Measurements from ENCODE around the gene DNMT3A.

DNMT3A gene

GRCh38 chr2:25337891-25338290 lies 3.8 kb downstream of the DNMT3A start:
- no peak overlapping the region for H3K14ac ChIP-seq (ENCODE audit: low read length in 2 of 2)
- WGBS, result 92% methylated on average over 6 of the region's 7 CpGs
- no peak overlapping the region for H4K8ac ChIP-seq (ENCODE audit: low read length)
- H3K4ac ChIP-seq (ENCODE audit: low read depth in 1 of 2, low read length in 2 of 2), result no peak overlapping the region
- H3K9me3 ChIP-seq (ENCODE audit: control insufficient read depth, low read length), result no peaks in the 10 kb centered on the region
- no peak overlapping the region for H2BK120ac ChIP-seq (ENCODE audit: low read depth, low read length)
- H2BK12ac ChIP-seq (ENCODE audit: low read length in 2 of 2), result no peak overlapping the region
- peaks cover 42% of the 10 kb centered on the region for H3K79me1 ChIP-seq (replicated peaks; ENCODE audit: low read length, poor library complexity, severe bottlenecking)
- no peak overlapping the region for H2BK15ac ChIP-seq (ENCODE audit: low read depth, poor library complexity, severe bottlenecking)
- no peak overlapping the region for H3K9ac ChIP-seq (ENCODE audit: low read length)
- H2AK5ac ChIP-seq (ENCODE audit: low read length, severe bottlenecking), result no peak overlapping the region
- no peak overlapping the region for H4K91ac ChIP-seq (ENCODE audit: low read length)
- H2AFZ ChIP-seq (ENCODE audit: low read depth, low read length), result no peak overlapping the region
- DNase-seq, result no peak
- no peak overlapping the region for H3K27ac ChIP-seq (ENCODE audit: low read length, poor library complexity, severe bottlenecking)
- H3K23ac ChIP-seq (ENCODE audit: low read length in 2 of 2), result no peak overlapping the region
- no peak overlapping the region for H3K4me3 ChIP-seq (ENCODE audit: insufficient read depth in 1 of 2, low read depth in 1 of 2, low read length in 2 of 2)
- peaks cover 26% of the 10 kb centered on the region for H3K4me1 ChIP-seq (ENCODE audit: control insufficient read depth, insufficient read depth, low read depth, low read length)
- H3K27me3 ChIP-seq (ENCODE audit: control insufficient read depth in 1 of 2, insufficient read depth in 1 of 2, low read length in 2 of 2), result no peaks in the 10 kb centered on the region
- H3K18ac ChIP-seq (ENCODE audit: low read depth in 1 of 2, low read length in 2 of 2), result no peak overlapping the region
- no peak overlapping the region for H2BK5ac ChIP-seq (ENCODE audit: low read depth, low read length, poor library complexity, severe bottlenecking)
- H3K36me3 ChIP-seq (ENCODE audit: control insufficient read depth in 1 of 2, insufficient read depth in 2 of 2, low read depth in 1 of 2, low read length in 2 of 2), result peaks cover 0 to 15% of the 10 kb centered on the region in 2 experiments
- H3K4me2 ChIP-seq (ENCODE audit: low read length, poor library complexity, severe bottlenecking), result no peak overlapping the region

DNA sequence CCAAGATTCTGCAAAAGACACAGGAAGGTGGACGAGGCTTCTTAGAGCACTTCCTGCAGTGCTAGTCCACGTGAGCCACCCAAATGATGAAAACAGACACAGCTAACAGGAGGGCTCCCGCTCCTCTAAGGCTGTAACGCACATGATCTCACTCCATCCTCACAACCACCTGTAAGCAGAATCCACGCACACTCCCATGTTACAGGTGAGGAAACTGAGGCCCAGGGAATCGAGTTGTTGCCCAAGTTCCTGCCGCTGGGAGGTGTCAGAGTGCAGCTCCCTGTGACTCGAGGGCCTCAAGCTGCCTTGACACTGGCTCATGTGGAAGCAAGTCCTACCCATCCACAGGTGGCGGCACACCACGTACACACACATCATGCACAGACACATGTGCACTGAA lies 4.4 kb downstream of the DNMT3A start:
- no peak for DNase-seq
- WGBS, result 91% methylated on average over 10 of the region's 10 CpGs
- Histone ChIP-seq H3K18ac (ENCODE audit: low read depth in 1 of 2, low read length in 2 of 2) (no peak overlapping the region), H3K27me3 (ENCODE audit: control insufficient read depth in 1 of 2, insufficient read depth in 1 of 2, low read length in 2 of 2) (no peaks in the 10 kb centered on the region), H3K14ac (ENCODE audit: low read length in 2 of 2) (no peak overlapping the region), H3K4ac (ENCODE audit: low read depth in 1 of 2, low read length in 2 of 2) (no peak overlapping the region), H2BK12ac (ENCODE audit: low read length in 2 of 2) (no peak overlapping the region), H3K79me1 (replicated peaks; ENCODE audit: low read length, poor library complexity, severe bottlenecking) (peaks cover 47% of the 10 kb centered on the region), H3K36me3 (ENCODE audit: control insufficient read depth in 1 of 2, insufficient read depth in 2 of 2, low read depth in 1 of 2, low read length in 2 of 2) (peaks cover 0 to 21% of the 10 kb centered on the region in 2 experiments), H3K4me2 (ENCODE audit: low read length, poor library complexity, severe bottlenecking) (no peak overlapping the region), H2BK15ac (ENCODE audit: low read depth, poor library complexity, severe bottlenecking) (no peak overlapping the region), H3K9ac (ENCODE audit: low read length) (no peak overlapping the region), H2AFZ (ENCODE audit: low read depth, low read length) (no peak overlapping the region), H3K23ac (ENCODE audit: low read length in 2 of 2) (peak overlapping the region in 1 of 2 experiments; percentile 41), H3K9me3 (ENCODE audit: control insufficient read depth, low read length) (no peaks in the 10 kb centered on the region), H3K4me1 (ENCODE audit: control insufficient read depth, insufficient read depth, low read depth, low read length) (peaks cover 21% of the 10 kb centered on the region), H2AK5ac (ENCODE audit: low read length, severe bottlenecking) (no peak overlapping the region), H4K91ac (ENCODE audit: low read length) (no peak overlapping the region), H3K27ac (ENCODE audit: low read length, poor library complexity, severe bottlenecking) (no peak overlapping the region), H3K4me3 (ENCODE audit: insufficient read depth in 1 of 2, low read depth in 1 of 2, low read length in 2 of 2) (no peak overlapping the region), H4K8ac (ENCODE audit: low read length) (no peak overlapping the region), H2BK120ac (ENCODE audit: low read depth, low read length) (no peak overlapping the region), H2BK5ac (ENCODE audit: low read depth, low read length, poor library complexity, severe bottlenecking) (no peak overlapping the region)

DNA sequence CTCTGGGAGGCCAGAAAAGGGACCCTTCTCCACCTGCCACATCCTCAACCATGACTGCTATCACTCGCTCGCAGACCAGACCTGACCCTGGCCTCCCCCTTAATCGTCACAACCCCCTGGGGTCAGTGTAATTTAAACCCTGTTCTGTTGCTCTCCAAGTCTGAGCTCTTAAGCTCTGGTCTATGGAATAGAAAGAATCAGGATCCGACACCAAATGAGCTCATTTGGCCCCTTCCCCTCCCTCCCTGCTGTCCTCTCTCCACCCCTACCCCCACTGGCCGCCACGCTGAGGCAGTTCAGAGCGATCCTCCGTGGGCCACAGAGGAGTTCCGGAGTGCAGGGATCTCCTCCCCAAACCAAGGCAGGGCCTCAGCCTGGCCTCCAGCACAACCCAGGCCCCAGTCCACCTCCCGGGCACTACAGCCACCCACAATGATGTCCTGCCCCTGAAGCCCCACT lies 5.3 kb downstream of the DNMT3A start:
- Histone ChIP-seq H3K9ac (ENCODE audit: low read length) (no peak overlapping the region), H2BK120ac (ENCODE audit: low read depth, low read length) (no peak overlapping the region), H3K36me3 (ENCODE audit: control insufficient read depth in 1 of 2, insufficient read depth in 2 of 2, low read depth in 1 of 2, low read length in 2 of 2) (peaks cover 0 to 26% of the 10 kb centered on the region in 2 experiments), H4K91ac (ENCODE audit: low read length) (no peak overlapping the region), H3K18ac (ENCODE audit: low read depth in 1 of 2, low read length in 2 of 2) (no peak overlapping the region), H2AFZ (ENCODE audit: low read depth, low read length) (no peak overlapping the region), H3K27ac (ENCODE audit: low read length, poor library complexity, severe bottlenecking) (no peak overlapping the region), H2AK5ac (ENCODE audit: low read length, severe bottlenecking) (no peak overlapping the region), H3K79me1 (replicated peaks; ENCODE audit: low read length, poor library complexity, severe bottlenecking) (peaks cover 53% of the 10 kb centered on the region), H3K4ac (ENCODE audit: low read depth in 1 of 2, low read length in 2 of 2) (no peak overlapping the region), H3K9me3 (ENCODE audit: control insufficient read depth, low read length) (no peaks in the 10 kb centered on the region), H3K27me3 (ENCODE audit: control insufficient read depth in 1 of 2, insufficient read depth in 1 of 2, low read length in 2 of 2) (no peaks in the 10 kb centered on the region), H2BK5ac (ENCODE audit: low read depth, low read length, poor library complexity, severe bottlenecking) (no peak overlapping the region), H2BK12ac (ENCODE audit: low read length in 2 of 2) (no peak overlapping the region), H3K4me1 (ENCODE audit: control insufficient read depth, insufficient read depth, low read depth, low read length) (peaks cover 27% of the 10 kb centered on the region), H2BK15ac (ENCODE audit: low read depth, poor library complexity, severe bottlenecking) (no peak overlapping the region), H3K23ac (ENCODE audit: low read length in 2 of 2) (no peak overlapping the region), H3K4me2 (ENCODE audit: low read length, poor library complexity, severe bottlenecking) (no peak overlapping the region), H3K4me3 (ENCODE audit: insufficient read depth in 1 of 2, low read depth in 1 of 2, low read length in 2 of 2) (no peak overlapping the region), H4K8ac (ENCODE audit: low read length) (no peak overlapping the region), H3K14ac (ENCODE audit: low read length in 2 of 2) (no peak overlapping the region)
- WGBS, result 72% methylated on average over 10 of the region's 10 CpGs
- no peak for DNase-seq

DNA sequence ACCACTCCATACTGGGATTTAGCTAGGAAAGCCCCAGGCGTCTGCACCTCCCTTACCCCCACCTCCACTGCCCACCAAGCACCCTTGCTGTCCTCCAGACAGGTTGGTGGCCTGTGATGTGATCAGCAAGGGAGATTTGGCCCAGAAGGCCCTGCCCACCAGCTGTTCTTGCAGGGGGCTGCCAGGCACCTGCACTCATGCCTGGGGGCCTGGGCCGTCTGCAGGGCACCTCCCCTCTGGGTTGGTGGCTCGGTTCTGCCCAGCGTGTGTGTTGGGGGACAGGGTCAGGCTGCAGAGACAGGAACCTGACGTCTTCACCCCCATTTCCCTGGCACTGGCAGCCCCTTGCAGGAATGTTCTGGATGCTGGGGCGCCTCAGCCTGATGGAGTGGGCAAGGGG lies 5.8 kb downstream of the DNMT3A start:
- H3K4me2 ChIP-seq (ENCODE audit: low read length, poor library complexity, severe bottlenecking), result no peak overlapping the region
- DNase-seq, result no peak
- no peak overlapping the region for H3K23ac ChIP-seq (ENCODE audit: low read length in 2 of 2)
- no peaks in the 10 kb centered on the region for H3K27me3 ChIP-seq (ENCODE audit: control insufficient read depth in 1 of 2, insufficient read depth in 1 of 2, low read length in 2 of 2)
- no peak overlapping the region for H3K4ac ChIP-seq (ENCODE audit: low read depth in 1 of 2, low read length in 2 of 2)
- no peak overlapping the region for H3K18ac ChIP-seq (ENCODE audit: low read depth in 1 of 2, low read length in 2 of 2)
- WGBS, result 86% methylated on average over 5 of the region's 6 CpGs
- no peak overlapping the region for H2BK120ac ChIP-seq (ENCODE audit: low read depth, low read length)
- H4K8ac ChIP-seq (ENCODE audit: low read length), result no peak overlapping the region
- H3K4me3 ChIP-seq (ENCODE audit: insufficient read depth in 1 of 2, low read depth in 1 of 2, low read length in 2 of 2), result no peak overlapping the region
- no peak overlapping the region for H4K91ac ChIP-seq (ENCODE audit: low read length)
- H3K9ac ChIP-seq (ENCODE audit: low read length), result no peak overlapping the region
- H2AFZ ChIP-seq (ENCODE audit: low read depth, low read length), result no peak overlapping the region
- no peak overlapping the region for H2BK5ac ChIP-seq (ENCODE audit: low read depth, low read length, poor library complexity, severe bottlenecking)
- H3K9me3 ChIP-seq (ENCODE audit: control insufficient read depth, low read length), result no peaks in the 10 kb centered on the region
- H3K79me1 ChIP-seq (replicated peaks; ENCODE audit: low read length, poor library complexity, severe bottlenecking), result peaks cover 56% of the 10 kb centered on the region
- H3K27ac ChIP-seq (ENCODE audit: low read length, poor library complexity, severe bottlenecking), result no peak overlapping the region
- no peak overlapping the region for H2AK5ac ChIP-seq (ENCODE audit: low read length, severe bottlenecking)
- no peak overlapping the region for H2BK12ac ChIP-seq (ENCODE audit: low read length in 2 of 2)
- peaks cover 28% of the 10 kb centered on the region for H3K4me1 ChIP-seq (ENCODE audit: control insufficient read depth, insufficient read depth, low read depth, low read length)
- H2BK15ac ChIP-seq (ENCODE audit: low read depth, poor library complexity, severe bottlenecking), result no peak overlapping the region
- H3K14ac ChIP-seq (ENCODE audit: low read length in 2 of 2), result no peak overlapping the region
- H3K36me3 ChIP-seq (ENCODE audit: control insufficient read depth in 1 of 2, insufficient read depth in 2 of 2, low read depth in 1 of 2, low read length in 2 of 2), result peaks cover 0 to 27% of the 10 kb centered on the region in 2 experiments
